ENCODE measurements around the gene BCO2.

BCO2 gene

GRCh38 chr11:112206071-112206470 is 30.8 kb downstream of the BCO2 start:
- TF ChIP-seq CTCF (conservative IDR thresholded peaks at IDR 0.05) = no peak
- TF ChIP-seq ZFX (IDR thresholded peaks at IDR 0.05) = no peak
- no peak overlapping the region for H3K27ac ChIP-seq

- no peak for TF ChIP-seq ZFX (IDR thresholded peaks at IDR 0.05)
- no peak for TF ChIP-seq CTCF (conservative IDR thresholded peaks at IDR 0.05)
- no peak overlapping the region for H3K27ac ChIP-seq
These were observed 35.6 kb downstream of the BCO2 start for GRCh38 chr11:112210890-112211289.

- TF ChIP-seq CTCF (conservative IDR thresholded peaks at IDR 0.05) = no peak
- TF ChIP-seq ZFX (IDR thresholded peaks at IDR 0.05) = no peak
- no peak overlapping the region for H3K27ac ChIP-seq
These were observed 36.2 kb downstream of the BCO2 start for GRCh38 chr11:112211536-112211935.

GRCh38 chr11:112212290-112212689 is 37.0 kb downstream of the BCO2 start:
- no peak overlapping the region for H3K27ac ChIP-seq

GRCh38 chr11:112212710-112213109 is 37.4 kb downstream of the BCO2 start:
- TF ChIP-seq ZFX (IDR thresholded peaks at IDR 0.05) (no peak), CTCF (conservative IDR thresholded peaks at IDR 0.05) (no peak)
- H3K27ac ChIP-seq = no peak overlapping the region

More at GRCh38 chr11:112212290-112212689, 37.0 kb downstream of the BCO2 start:
- TF ChIP-seq CTCF (conservative IDR thresholded peaks at IDR 0.05) (no peak), ZFX (IDR thresholded peaks at IDR 0.05) (no peak)

GRCh38 chr11:112213753-112214152 is 38.4 kb downstream of the BCO2 start:
- TF ChIP-seq CTCF (conservative IDR thresholded peaks at IDR 0.05) = no peak
- TF ChIP-seq ZFX (IDR thresholded peaks at IDR 0.05) = no peak
- H3K27ac ChIP-seq = no peak overlapping the region

GRCh38 chr11:112215621-112216020 is 40.3 kb downstream of the BCO2 start:
- no peak for TF ChIP-seq ZFX (IDR thresholded peaks at IDR 0.05)
- TF ChIP-seq CTCF (conservative IDR thresholded peaks at IDR 0.05) = no peak
- no peak overlapping the region for H3K27ac ChIP-seq

Measured in C4-2B (cell line).